A673 (cell line): Measurements from ENCODE around the gene CDC25C.

Source experiments
- CTCF ChIP-seq: fragments of 300-800, 200-600 bp; sonication (generic); conservative IDR thresholded peaks from 2 replicates; pipeline ENCODE4 v1.5.1; 2017; ENCODE audit warnings: low read depth, mild to moderate bottlenecking, antibody characterized with exemption, low read length, moderate library complexity, mixed read lengths
- EZH2 ChIP-seq: fragments of 200-600 bp; sonication (generic); IDR thresholded peaks from 2 replicates; pipeline ENCODE4 v1.6.1; 2017; ENCODE audit warnings: borderline replicate concordance, low read depth, mild to moderate bottlenecking, mixed read lengths, antibody characterized with exemption, low read length; ENCODE audit not compliant: poor library complexity, severe bottlenecking

GRCh38 chr5:138289296-138289695 is 42.3 kb downstream of the CDC25C start:
- TF ChIP-seq EZH2: no peak
- no peak for TF ChIP-seq CTCF
